ENCODE measurements around the gene MANSC4.
"Not testable (repeated sequence)": the region's sequence is repeated elsewhere in the genome, so short reads cannot be mapped to it uniquely, and the experiment has no call there.

- not testable (repeated sequence) for TF ChIP-seq CTCF, POLR2A (IDR thresholded peaks at IDR 0.05)
Measured at GRCh38 chr12:27745734-27746133, 34.3 kb downstream of the MANSC4 start.

All from heart left ventricle (tissue), 13 donors.